ENCODE data around the gene DNASE1.
A peak's percentile ranks its signal among the peaks of the same experiment; 100 is the strongest.

Gene DNASE1

GRCh38 chr16:3665508-3665907 lies 11.0 kb downstream of the DNASE1 start:
- peak; percentile 33 for DNase-seq (ENCODE audit: low spot score)

DNA sequence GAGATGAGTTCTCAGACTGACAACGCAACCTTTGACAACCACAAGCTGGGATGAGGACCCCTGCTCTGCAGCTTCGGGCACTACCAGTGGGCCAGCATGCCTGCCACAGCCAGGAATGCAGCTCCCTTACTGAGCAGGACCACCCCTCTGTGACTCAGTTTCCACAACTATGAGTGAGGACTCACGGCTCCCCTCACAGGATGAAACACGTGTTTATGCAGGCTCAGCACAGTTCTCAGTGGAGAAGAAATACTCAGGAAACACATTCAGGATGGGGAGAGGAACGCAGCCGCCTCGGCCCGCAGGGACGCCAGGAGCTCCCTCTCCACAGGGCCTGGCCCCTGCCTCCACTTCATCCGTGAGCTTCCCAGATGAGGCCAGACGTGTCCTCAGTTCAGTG lies 14.1 kb downstream of the DNASE1 start:
- DNase-seq (ENCODE audit: low spot score), result no peak

DNA sequence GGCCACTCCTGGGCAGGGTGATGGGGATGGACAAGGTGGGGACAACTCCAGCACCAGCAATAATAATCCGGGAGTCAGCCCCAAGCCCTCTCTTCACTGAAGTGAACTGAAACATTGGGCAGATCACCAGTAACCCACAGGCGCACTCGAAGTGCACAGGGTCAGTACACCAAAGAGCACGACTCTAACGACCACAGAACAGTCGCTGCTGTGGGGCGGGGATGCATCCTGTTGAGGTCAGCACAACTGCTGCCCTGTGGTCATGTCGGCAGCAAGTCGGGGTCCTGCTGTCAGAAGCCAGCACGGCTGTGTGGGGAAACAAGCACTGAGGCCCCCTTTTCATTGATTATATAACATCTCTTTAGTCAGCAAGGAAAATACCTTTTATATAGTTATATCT lies 14.6 kb downstream of the DNASE1 start:
- no peak for DNase-seq (ENCODE audit: low spot score)

DNA sequence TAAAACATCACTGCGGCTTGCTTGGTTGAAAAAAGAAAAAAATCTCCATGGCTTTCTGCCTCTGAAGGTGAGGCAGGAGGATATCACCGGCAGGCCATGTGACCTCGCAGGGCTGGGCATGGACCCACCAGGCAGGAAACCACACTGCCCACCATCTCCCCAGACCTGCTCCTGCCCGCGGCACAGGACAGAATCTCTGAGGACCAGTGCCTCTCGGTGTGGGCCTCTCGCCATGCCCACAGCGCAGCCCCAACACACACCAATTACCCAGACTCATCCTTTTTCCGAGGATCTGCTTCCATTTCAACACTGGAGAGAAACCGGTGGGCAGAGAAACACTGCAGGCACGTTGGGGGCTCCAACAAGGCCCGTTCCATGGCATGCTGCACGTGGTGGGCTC lies 16.2 kb downstream of the DNASE1 start:
- no peak for DNase-seq (ENCODE audit: low spot score)

DNA sequence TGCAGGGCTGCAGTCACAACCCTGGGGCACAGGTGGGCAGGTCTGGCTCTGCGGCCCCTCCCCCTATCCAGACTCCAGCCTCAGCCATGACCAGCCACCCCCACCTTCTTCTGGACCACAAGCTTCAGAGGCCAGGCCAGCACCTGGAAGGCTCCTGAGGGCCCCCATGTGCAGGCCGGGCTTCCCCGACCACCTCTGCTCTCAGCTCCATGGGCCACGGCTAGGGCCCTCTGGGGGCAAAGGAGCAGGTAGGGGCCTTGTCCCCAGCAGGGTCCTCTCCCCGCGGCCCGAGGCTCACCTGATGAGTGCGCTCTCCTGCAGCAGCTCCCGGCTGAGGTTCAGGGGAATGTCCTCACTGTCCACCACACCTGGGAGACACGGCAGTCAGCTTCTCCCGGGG lies 16.9 kb downstream of the DNASE1 start:
- DNase-seq (ENCODE audit: low spot score), result no peak

DNA sequence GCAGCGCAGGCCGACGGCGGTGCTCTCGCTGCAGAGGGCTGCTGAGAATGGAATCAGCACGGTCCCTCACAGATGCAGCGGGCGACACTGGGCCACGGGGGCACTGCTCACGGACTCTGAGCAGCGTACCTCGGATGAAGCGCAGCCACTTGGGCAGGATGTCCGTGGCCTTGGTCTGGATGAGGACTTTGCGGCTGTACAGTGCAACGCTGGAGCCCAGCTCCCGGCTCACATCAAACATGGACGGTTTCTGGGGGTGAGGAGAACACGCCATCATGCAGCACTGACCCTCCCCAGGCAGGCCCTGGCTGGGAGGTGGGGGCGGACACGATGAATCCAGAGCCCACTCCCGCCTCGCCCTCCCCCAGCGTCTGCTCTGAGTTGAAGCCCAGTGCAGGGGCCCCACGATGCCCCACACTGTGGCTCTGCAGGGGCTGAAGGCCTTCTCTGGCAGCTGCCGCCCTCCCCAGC lies 18.1 kb downstream of the DNASE1 start:
- DNase-seq (ENCODE audit: low spot score), result no peak

DNA sequence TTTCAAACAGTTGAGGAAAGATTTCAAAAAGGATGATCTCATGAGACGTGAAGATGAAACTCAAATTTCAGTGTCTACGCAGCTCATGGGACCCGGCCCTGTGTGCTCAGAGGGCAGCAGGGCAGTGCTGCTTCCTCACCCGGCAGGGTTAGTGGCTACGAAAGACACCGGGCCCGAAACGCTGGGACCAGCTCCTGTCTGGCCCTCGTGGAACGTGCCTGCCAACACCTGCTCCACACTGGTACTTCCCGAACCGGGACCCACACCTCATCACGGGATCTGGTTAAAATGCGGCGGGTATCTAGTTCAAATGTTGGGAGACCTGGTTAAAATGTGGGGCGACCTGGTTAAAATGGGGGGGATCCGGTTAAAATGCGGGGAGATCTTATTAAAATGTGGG lies 18.7 kb downstream of the DNASE1 start:
- no peak for DNase-seq (ENCODE audit: low spot score)

- no peak for DNase-seq (ENCODE audit: low spot score)
These were observed 19.3 kb downstream of the DNASE1 start for GRCh38 chr16:3673676-3674377.

- no peak for DNase-seq (ENCODE audit: low spot score)
These were observed 20.2 kb downstream of the DNASE1 start for GRCh38 chr16:3674513-3675295.

DNA sequence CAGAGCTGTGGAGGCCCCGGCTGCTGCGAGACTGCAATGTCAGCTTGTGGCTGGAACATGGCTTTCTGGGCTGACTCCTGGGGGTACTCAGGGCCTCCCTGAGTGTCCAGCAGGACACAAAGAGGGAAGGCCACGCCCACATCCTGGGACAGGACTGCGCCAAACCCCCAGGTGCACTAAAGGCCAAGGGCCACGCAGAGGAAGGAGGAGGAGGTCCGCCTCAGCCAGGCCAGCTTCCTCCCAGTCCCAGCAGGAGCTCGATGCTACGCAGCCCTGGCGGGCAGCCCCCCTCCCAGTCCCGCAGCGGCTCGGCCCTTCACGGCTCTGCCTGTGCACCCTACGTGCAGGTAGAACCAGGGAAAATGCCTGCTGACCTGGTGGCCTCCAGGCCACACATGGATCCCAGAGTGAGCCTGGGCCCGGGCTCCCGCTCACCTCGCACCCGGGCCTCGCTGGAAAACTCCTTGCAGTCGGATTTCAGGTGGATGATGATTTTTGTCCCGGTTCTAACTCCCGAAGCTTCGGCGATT lies 21.2 kb downstream of the DNASE1 start:
- no peak for DNase-seq (ENCODE audit: low spot score)

DNA sequence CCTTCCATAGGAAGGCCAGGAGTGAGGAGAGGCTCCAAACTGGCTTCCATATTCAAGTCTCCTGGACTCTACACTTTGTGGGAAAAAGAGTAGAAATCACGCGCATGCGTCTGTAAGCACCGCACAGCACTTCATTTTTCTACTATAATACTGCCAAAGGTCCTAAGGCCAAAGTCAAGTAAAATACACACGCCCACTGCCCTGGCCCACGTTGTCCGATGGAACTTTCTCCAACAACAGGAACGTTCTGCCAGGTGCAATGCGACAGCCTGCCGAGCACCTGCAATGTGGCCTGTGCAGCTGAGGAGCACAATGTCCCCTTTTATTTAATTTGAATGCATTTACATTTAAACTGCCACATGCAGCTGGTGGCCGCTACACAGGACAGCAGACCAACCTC lies 23.5 kb downstream of the DNASE1 start:
- no peak for DNase-seq (ENCODE audit: low spot score)

DNA sequence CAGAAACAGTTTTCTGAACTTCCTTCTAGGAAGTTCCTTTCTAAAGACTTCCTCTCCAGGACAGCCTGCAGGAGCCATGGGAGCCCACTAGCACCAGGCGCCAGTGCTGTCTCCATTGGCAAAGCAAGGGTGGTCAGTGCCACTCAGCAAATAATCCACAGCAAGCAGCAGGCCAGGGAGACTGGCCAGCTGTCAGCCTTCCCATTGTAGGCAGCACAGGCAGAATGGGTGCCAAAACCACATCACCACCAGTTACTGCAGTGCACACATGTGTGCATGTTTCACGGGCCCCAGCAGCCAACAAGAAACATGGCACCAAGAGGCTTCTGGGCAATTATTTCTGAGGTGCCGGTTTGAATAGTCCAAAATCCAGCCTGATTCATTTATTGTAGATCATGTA lies 26.7 kb downstream of the DNASE1 start:
- no peak for DNase-seq (ENCODE audit: low spot score)

DNA sequence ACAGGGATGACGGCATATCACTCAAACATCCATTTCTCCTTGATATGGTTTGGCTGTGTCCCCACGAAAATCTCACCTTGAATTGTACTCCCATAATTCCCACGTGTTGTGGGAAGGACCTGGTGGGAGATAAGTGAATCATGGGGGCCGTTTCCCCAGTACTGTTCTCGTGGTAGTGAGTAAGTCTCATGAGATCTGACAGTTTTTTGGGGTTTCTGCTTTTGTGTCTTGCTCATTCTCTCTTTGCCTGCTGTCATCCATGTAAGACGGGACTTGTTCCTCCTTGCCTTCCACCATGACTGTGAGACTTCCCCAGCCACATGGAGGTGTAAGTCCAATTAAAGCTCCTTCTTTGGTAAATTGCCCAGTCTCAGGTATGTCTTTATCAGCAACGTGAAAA lies 32.5 kb downstream of the DNASE1 start:
- DNase-seq (ENCODE audit: low spot score), result no peak

- DNase-seq (ENCODE audit: low spot score), result no peak
These were observed 33.3 kb downstream of the DNASE1 start for GRCh38 chr16:3687792-3688191.

DNA sequence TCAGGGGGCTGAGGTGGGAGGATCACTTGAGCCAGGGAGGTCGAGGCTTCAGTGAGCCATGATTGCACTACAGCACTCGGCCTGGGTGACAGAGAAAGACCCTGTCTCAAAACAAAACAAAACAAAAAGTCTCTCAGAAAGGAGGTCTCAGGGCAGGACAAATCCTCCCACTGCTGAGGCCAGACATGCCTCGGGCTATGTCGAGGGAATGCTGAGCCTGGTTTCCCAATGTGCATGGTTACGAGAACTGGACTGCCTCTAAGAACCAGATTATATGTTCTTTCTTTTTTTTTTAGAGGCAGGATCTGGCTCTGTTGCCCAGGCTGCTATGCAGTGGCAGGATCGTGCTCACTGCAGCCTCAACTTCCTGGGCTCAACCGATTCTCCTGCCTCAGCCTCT lies 35.2 kb downstream of the DNASE1 start:
- DNase-seq (ENCODE audit: low spot score), result no peak

DNA sequence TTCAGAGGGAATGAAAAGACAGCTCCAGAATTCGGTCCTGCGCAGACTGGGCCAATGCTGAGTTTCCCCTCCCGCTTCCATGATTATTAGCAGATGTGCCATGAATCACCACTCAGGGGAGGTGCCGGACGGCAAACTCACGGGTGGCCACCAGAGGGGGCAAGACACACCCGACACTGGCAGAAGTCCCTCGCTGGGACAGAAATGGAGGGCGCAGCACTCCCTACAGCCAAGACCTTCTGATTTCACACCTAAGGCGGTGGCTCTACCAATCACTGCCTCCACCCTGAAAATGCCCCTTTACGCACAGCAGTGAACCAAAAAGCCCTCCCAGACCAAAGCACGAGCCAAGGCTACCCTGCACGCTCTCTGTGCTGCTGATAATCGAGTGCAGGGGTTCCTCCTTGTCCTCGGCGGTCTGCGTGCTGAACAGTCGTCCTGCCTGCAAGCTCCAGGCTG lies 36.0 kb downstream of the DNASE1 start:
- DNase-seq (ENCODE audit: low spot score), result peak; percentile 88

- no peak for DNase-seq (ENCODE audit: low spot score)
These were observed 36.7 kb downstream of the DNASE1 start for GRCh38 chr16:3690980-3691720.

DNA sequence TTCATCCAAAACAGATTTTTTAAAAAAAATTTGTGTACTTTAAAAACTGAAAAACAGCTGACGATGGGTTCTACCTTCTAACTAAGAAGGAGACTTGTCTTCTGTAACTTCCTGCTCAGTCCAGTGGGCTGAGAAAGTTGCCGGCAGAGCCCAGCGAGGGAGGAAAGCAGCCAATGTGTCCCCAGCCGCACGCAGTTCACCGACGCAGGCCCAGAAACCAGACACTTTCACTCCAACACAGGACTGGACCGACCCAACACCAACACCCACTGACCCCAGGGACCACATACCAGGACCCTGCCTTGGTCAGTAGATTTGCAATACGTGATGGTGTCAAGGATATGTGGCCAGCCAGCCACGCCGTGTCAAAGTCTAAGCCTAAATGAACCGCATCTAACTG lies 37.3 kb downstream of the DNASE1 start:
- no peak for DNase-seq (ENCODE audit: low spot score)

- no peak for DNase-seq (ENCODE audit: low spot score)
These were observed 39.6 kb downstream of the DNASE1 start for GRCh38 chr16:3694051-3694450.

- DNase-seq (ENCODE audit: low spot score), result no peak
These were observed 41.3 kb downstream of the DNASE1 start for GRCh38 chr16:3695610-3696369.

GRCh38 chr16:3696425-3697218 lies 42.1 kb downstream of the DNASE1 start:
- no peak for DNase-seq (ENCODE audit: low spot score)

All from CD4-positive, alpha-beta T cell treated with Interleukin-15 for 4 hours (primary cell).